AG04449 (cell line): ENCODE data around the gene HYAL1.

ENCODE experiments used
- CTCF ChIA-PET: fragments of 350-600 bp; formaldehyde crosslinking; extraction: SDS; loops from one replicate; lab custom pipeline; 2021; ENCODE audit warnings: antibody characterized with exemption; lab: Yijun Ruan, JAX
- POLR2A ChIA-PET: fragments of 400-600, 350-600 bp; formaldehyde crosslinking; extraction: SDS; loops from one replicate; lab custom pipeline; 2020; ENCODE audit warnings: antibody characterized with exemption, inconsistent platforms; lab: Yijun Ruan, JAX
- DNase-seq: peaks from one replicate; pipeline ENCODE4 v3.0.0-alpha.2; 2010; ENCODE audit warnings: low read depth, low spot score
- H3K4me3 ChIP-seq: 2 replicates; pipeline ENCODE4 v1.5.1; 2011; ENCODE audit warnings: low read depth, mild to moderate bottlenecking, control low read depth, low read length
- CTCF ChIP-seq: IDR thresholded peaks from one replicate; pipeline ENCODE4 v1.5.1; 2011; ENCODE audit warnings: mild to moderate bottlenecking, moderate library complexity, low read length, control low read depth, inconsistent platforms; ENCODE audit not compliant: insufficient read depth; ENCODE audit errors: missing control alignments

Gene HYAL1

GRCh38 chr3:50325113-50325480 is 21.7 kb upstream of the HYAL1 start:
- no peak for DNase-seq
- POLR2A ChIA-PET: no interaction called here
- no peak for TF ChIP-seq CTCF
- H3K4me3 ChIP-seq: no peak overlapping the region
- CTCF ChIA-PET: interaction anchor here (0.6 to 3.5 kb wide), 12 partner anchors 11 to 136 kb away, joined by 3 to 37 read pairs (median 8); partner anchors contain the start of genes HYAL3, NAA80 and RASSF1

- no peak overlapping the region for H3K4me3 ChIP-seq
- POLR2A ChIA-PET: interaction anchor here (1.0 kb wide), 2 partner anchors 12 to 98 kb away, joined by 3 read pairs; no protein-coding TSS in a partner anchor
- no peak for DNase-seq
- CTCF ChIA-PET: interaction anchor here (0.6 to 3.5 kb wide), 18 partner anchors 9 to 135 kb away, joined by 3 to 37 read pairs (median 6); partner anchors contain the start of genes HYAL3, NAA80 and RASSF1
- TF ChIP-seq CTCF: peak; percentile 93
Measured at GRCh38 chr3:50324351-50325112, 21.2 kb upstream of the HYAL1 start.

- no peak for TF ChIP-seq CTCF
- no peak for DNase-seq
- POLR2A ChIA-PET: interaction anchor here (1.0 kb wide), 2 partner anchors 13 to 97 kb away, joined by 3 read pairs; no protein-coding TSS in a partner anchor
Measured at GRCh38 chr3:50323614-50324199, 20.3 kb upstream of the HYAL1 start.

GRCh38 chr3:50323092-50323600 is 19.8 kb upstream of the HYAL1 start:
- CTCF ChIA-PET: interaction anchor here (1.1 to 3.5 kb wide), 13 partner anchors 9 to 130 kb away, joined by 3 to 37 read pairs (median 9); partner anchors contain the start of genes HYAL3, NAA80 and RASSF1
- no peak overlapping the region for H3K4me3 ChIP-seq
- POLR2A ChIA-PET: no interaction called here

More at GRCh38 chr3:50323614-50324199, 20.3 kb upstream of the HYAL1 start:
- no peak overlapping the region for H3K4me3 ChIP-seq
- CTCF ChIA-PET: interaction anchor here (0.7 to 3.5 kb wide), 20 partner anchors 9 to 134 kb away, joined by 3 to 37 read pairs (median 7); partner anchors contain the start of genes HYAL3, NAA80 and RASSF1

GRCh38 chr3:50322386-50323091 is 19.2 kb upstream of the HYAL1 start, which contains the start of gene HYAL2:
Gene HYAL2 (minus strand): TSS chr3:50322745. CDS start chr3:50320489, 2,256 bp downstream.
- DNase-seq: no peak
- POLR2A ChIA-PET: interaction anchor here (1.0 to 1.4 kb wide), 2 partner anchors 11 to 15 kb away, joined by 3 read pairs; no protein-coding TSS in a partner anchor
- CTCF ChIA-PET: interaction anchor here (1.0 to 3.5 kb wide), 13 partner anchors 8 to 246 kb away, joined by 3 to 37 read pairs (median 7); partner anchors contain the start of genes HEMK1, HYAL3 and NAA80
- TF ChIP-seq CTCF: no peak
- H3K4me3 ChIP-seq: peak within 1 kb of the TSS; percentile 73

More at GRCh38 chr3:50323092-50323600, 19.8 kb upstream of the HYAL1 start:
- DNase-seq: no peak
- TF ChIP-seq CTCF: no peak
